ENCODE data around the gene TRIM38.

The TRIM38 gene

DNA sequence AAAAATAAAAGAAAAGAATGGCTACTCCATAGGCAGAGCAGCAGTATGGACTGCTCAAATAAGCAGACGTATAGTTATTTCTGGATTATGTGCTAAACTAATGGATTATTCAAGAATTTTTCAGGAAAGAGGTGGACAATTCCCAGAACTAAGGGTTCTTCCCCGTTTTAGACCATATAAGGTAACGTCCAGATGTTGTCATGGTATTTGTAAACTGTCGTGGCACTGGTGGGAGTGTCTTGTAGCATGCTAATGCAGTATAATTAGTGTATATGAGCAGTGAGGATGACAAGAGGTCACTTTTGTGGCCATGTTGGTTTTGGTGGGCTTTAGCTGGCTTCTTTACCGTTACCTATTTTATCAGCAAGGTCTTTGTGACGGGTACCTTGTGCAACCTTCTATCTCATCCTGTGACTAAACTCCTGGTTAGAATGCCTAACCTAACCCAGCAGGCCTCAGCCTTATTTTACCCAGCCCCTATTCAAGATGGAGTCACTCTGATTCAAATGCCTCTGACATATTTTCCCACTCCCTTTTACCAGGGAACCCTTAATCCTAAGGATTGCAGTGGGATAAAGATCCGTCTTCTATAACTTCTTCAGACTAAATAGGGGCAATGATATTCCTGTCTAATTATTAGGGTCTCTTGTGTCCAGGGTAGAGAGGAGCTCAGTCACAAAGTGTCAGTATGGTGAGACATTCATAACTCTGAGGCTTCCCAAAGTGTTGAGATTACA lies 11.1 kb upstream of the TRIM38 start:
- no peaks in the 10 kb centered on the region for H3K9me3 ChIP-seq (ENCODE audit: insufficient read depth, low read length)
- no peak overlapping the region for H3K9ac ChIP-seq (ENCODE audit: insufficient read length, low read depth)
- H3K4me1 ChIP-seq (ENCODE audit: insufficient read depth, insufficient read length), result no peaks in the 10 kb centered on the region
- DNase-seq (ENCODE audit: low read depth, low spot score), result no peak
- H3K36me3 ChIP-seq (ENCODE audit: insufficient read depth, insufficient read length, low read length), result no peaks in the 10 kb centered on the region
- no peaks in the 10 kb centered on the region for H3K27me3 ChIP-seq (ENCODE audit: insufficient read depth, insufficient read length)
- TF ChIP-seq ZNF274 (IDR thresholded peaks at IDR 0.05; ENCODE audit: low read depth, low read length) (no peak), YY1 (IDR thresholded peaks at IDR 0.05; ENCODE audit: insufficient read depth, insufficient read length) (no peak), SUZ12 (IDR thresholded peaks at IDR 0.05; ENCODE audit: extremely low read depth, insufficient read depth, insufficient read length) (no peak)
- H3K4me3 ChIP-seq (ENCODE audit: insufficient read length, low read depth), result no peak overlapping the region

DNA sequence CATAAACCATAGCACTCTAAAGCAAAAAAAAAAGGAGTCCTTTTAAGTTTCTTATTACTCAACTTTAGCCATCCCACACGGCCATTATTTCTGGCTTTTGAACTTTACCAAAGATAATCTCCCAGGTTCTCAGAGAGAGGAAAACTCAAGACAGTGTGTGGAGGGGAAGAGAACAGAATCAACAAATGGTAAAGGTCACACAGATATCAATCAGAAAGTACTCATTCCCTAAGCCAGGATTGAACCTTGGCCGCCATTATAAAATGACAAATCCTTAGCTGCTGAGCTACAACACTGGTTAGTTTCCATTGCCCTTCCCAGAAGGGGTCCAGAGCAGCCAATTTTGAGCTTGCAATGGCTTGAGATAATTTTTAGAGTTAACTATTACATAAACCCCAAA lies 10.1 kb upstream of the TRIM38 start:
- Histone ChIP-seq H3K27me3 (ENCODE audit: insufficient read depth, insufficient read length) (no peaks in the 10 kb centered on the region), H3K4me3 (ENCODE audit: insufficient read length, low read depth) (no peak overlapping the region), H3K4me1 (ENCODE audit: insufficient read depth, insufficient read length) (no peaks in the 10 kb centered on the region), H3K9ac (ENCODE audit: insufficient read length, low read depth) (no peak overlapping the region), H3K9me3 (ENCODE audit: insufficient read depth, low read length) (no peaks in the 10 kb centered on the region), H3K36me3 (ENCODE audit: insufficient read depth, insufficient read length, low read length) (no peaks in the 10 kb centered on the region)
- no peak for DNase-seq (ENCODE audit: low read depth, low spot score)
- TF ChIP-seq SUZ12 (IDR thresholded peaks at IDR 0.05; ENCODE audit: extremely low read depth, insufficient read depth, insufficient read length) (no peak), YY1 (IDR thresholded peaks at IDR 0.05; ENCODE audit: insufficient read depth, insufficient read length) (no peak), ZNF274 (IDR thresholded peaks at IDR 0.05; ENCODE audit: low read depth, low read length) (no peak)

DNA sequence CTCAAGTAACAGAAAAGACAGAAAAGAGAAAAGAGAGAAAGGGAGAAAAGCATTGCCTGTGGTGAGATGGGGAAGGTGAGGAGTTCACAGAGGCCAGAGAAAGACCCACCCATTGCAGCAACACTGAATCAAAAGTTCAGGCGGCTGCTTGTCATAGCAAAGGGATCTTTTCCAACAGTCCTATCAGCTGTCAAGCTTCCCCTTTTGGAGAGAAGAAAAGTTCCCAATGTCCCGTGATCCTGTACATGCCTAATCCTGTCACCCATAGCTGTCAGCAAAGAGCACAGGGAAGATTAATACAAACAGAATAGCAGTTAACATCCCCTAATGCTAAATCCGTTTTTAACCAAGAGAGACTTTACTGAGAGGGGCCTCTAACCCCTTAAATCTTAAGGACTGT lies 8.9 kb upstream of the TRIM38 start:
- no peaks in the 10 kb centered on the region for H3K4me1 ChIP-seq (ENCODE audit: insufficient read depth, insufficient read length)
- H3K4me3 ChIP-seq (ENCODE audit: insufficient read length, low read depth), result no peak overlapping the region
- no peak overlapping the region for H3K9ac ChIP-seq (ENCODE audit: insufficient read length, low read depth)
- peaks cover 8% of the 10 kb centered on the region; the same call in 1 of the 2 replicates for H3K9me3 ChIP-seq (ENCODE audit: insufficient read depth, low read length)
- no peak for TF ChIP-seq ZNF274 (IDR thresholded peaks at IDR 0.05; ENCODE audit: low read depth, low read length)
- H3K27me3 ChIP-seq (ENCODE audit: insufficient read depth, insufficient read length), result no peaks in the 10 kb centered on the region
- no peak for DNase-seq (ENCODE audit: low read depth, low spot score)
- H3K36me3 ChIP-seq (ENCODE audit: insufficient read depth, insufficient read length, low read length), result no peaks in the 10 kb centered on the region

GRCh38 chr6:25954756-25955155 lies 7.8 kb upstream of the TRIM38 start:
- H3K9me3 ChIP-seq (ENCODE audit: insufficient read depth, low read length), result peaks cover 13% of the 10 kb centered on the region; the same call in 1 of the 2 replicates
- no peaks in the 10 kb centered on the region for H3K4me1 ChIP-seq (ENCODE audit: insufficient read depth, insufficient read length)
- no peak overlapping the region for H3K9ac ChIP-seq (ENCODE audit: insufficient read length, low read depth)
- no peaks in the 10 kb centered on the region for H3K36me3 ChIP-seq (ENCODE audit: insufficient read depth, insufficient read length, low read length)
- no peaks in the 10 kb centered on the region for H3K27me3 ChIP-seq (ENCODE audit: insufficient read depth, insufficient read length)
- DNase-seq (ENCODE audit: low read depth, low spot score), result no peak
- H3K4me3 ChIP-seq (ENCODE audit: insufficient read length, low read depth), result no peak overlapping the region
- TF ChIP-seq YY1 (IDR thresholded peaks at IDR 0.05; ENCODE audit: insufficient read depth, insufficient read length) (no peak), ZNF274 (IDR thresholded peaks at IDR 0.05; ENCODE audit: low read depth, low read length) (no peak), SUZ12 (IDR thresholded peaks at IDR 0.05; ENCODE audit: extremely low read depth, insufficient read depth, insufficient read length) (no peak)

DNA sequence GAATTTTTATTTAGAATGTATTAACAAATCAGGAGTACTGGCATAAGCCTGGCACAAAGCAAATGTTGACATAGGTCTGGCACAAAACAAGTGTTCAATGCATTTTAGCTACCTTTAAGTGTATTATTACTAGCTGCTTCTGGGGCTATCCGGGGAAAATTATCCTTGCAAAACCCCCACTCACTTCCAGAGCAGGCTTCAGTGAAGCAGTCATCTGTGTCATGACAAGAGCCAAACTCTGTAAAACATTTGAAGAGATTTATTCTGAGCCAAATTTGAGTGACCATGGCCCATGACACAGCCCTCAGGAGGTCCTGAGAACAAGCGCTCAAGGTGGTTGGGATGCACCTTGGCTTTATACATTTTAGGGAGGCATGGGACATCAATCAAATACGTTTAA lies 6.4 kb upstream of the TRIM38 start:
- Histone ChIP-seq H3K4me1 (ENCODE audit: insufficient read depth, insufficient read length) (no peaks in the 10 kb centered on the region), H3K9me3 (ENCODE audit: insufficient read depth, low read length) (peaks cover 17% of the 10 kb centered on the region; the same call in 1 of the 2 replicates), H3K36me3 (ENCODE audit: insufficient read depth, insufficient read length, low read length) (no peaks in the 10 kb centered on the region), H3K4me3 (ENCODE audit: insufficient read length, low read depth) (no peak overlapping the region), H3K9ac (ENCODE audit: insufficient read length, low read depth) (no peak overlapping the region), H3K27me3 (ENCODE audit: insufficient read depth, insufficient read length) (no peaks in the 10 kb centered on the region)
- no peak for TF ChIP-seq YY1 (IDR thresholded peaks at IDR 0.05; ENCODE audit: insufficient read depth, insufficient read length)
- no peak for TF ChIP-seq ZNF274 (IDR thresholded peaks at IDR 0.05; ENCODE audit: low read depth, low read length)
- no peak for TF ChIP-seq SUZ12 (IDR thresholded peaks at IDR 0.05; ENCODE audit: extremely low read depth, insufficient read depth, insufficient read length)
- no peak for DNase-seq (ENCODE audit: low read depth, low spot score)

GRCh38 chr6:25958700-25959162 lies 3.9 kb upstream of the TRIM38 start:
- no peaks in the 10 kb centered on the region for H3K4me1 ChIP-seq (ENCODE audit: insufficient read depth, insufficient read length)
- H3K9ac ChIP-seq (ENCODE audit: insufficient read length, low read depth), result no peak overlapping the region
- TF ChIP-seq ZNF274 (IDR thresholded peaks at IDR 0.05; ENCODE audit: low read depth, low read length), result no peak
- TF ChIP-seq SUZ12 (IDR thresholded peaks at IDR 0.05; ENCODE audit: extremely low read depth, insufficient read depth, insufficient read length), result no peak
- TF ChIP-seq YY1 (IDR thresholded peaks at IDR 0.05; ENCODE audit: insufficient read depth, insufficient read length), result no peak
- no peak overlapping the region for H3K4me3 ChIP-seq (ENCODE audit: insufficient read length, low read depth)
- no peak for DNase-seq (ENCODE audit: low read depth, low spot score)
- peaks cover 17% of the 10 kb centered on the region; the same call in 1 of the 2 replicates for H3K9me3 ChIP-seq (ENCODE audit: insufficient read depth, low read length)
- H3K27me3 ChIP-seq (ENCODE audit: insufficient read depth, insufficient read length), result no peaks in the 10 kb centered on the region
- no peaks in the 10 kb centered on the region for H3K36me3 ChIP-seq (ENCODE audit: insufficient read depth, insufficient read length, low read length)

- no peaks in the 10 kb centered on the region for H3K4me1 ChIP-seq (ENCODE audit: insufficient read depth, insufficient read length)
- H3K4me3 ChIP-seq (ENCODE audit: insufficient read length, low read depth), result no peak overlapping the region
- H3K27me3 ChIP-seq (ENCODE audit: insufficient read depth, insufficient read length), result no peaks in the 10 kb centered on the region
- H3K36me3 ChIP-seq (ENCODE audit: insufficient read depth, insufficient read length, low read length), result no peaks in the 10 kb centered on the region
- H3K9ac ChIP-seq (ENCODE audit: insufficient read length, low read depth), result no peak overlapping the region
- peaks cover 17% of the 10 kb centered on the region; the same call in 1 of the 2 replicates for H3K9me3 ChIP-seq (ENCODE audit: insufficient read depth, low read length)
- TF ChIP-seq SUZ12 (IDR thresholded peaks at IDR 0.05; ENCODE audit: extremely low read depth, insufficient read depth, insufficient read length), result no peak
- TF ChIP-seq ZNF274 (IDR thresholded peaks at IDR 0.05; ENCODE audit: low read depth, low read length), result no peak
- no peak for TF ChIP-seq YY1 (IDR thresholded peaks at IDR 0.05; ENCODE audit: insufficient read depth, insufficient read length)
- DNase-seq (ENCODE audit: low read depth, low spot score), result no peak
Measured at GRCh38 chr6:25959890-25960536, 2.6 kb upstream of the TRIM38 start.
